DMS153 (cell line): ENCODE data around the gene OXCT2.
"Not testable (repeated sequence)": the region's sequence is repeated elsewhere in the genome, so short reads cannot be mapped to it uniquely, and the experiment has no call there.

ENCODE experiments used
- DNase-seq: peaks from one replicate; lab custom pipeline; 2025; lab: John Stamatoyannopoulos, UW

Gene OXCT2

DNA sequence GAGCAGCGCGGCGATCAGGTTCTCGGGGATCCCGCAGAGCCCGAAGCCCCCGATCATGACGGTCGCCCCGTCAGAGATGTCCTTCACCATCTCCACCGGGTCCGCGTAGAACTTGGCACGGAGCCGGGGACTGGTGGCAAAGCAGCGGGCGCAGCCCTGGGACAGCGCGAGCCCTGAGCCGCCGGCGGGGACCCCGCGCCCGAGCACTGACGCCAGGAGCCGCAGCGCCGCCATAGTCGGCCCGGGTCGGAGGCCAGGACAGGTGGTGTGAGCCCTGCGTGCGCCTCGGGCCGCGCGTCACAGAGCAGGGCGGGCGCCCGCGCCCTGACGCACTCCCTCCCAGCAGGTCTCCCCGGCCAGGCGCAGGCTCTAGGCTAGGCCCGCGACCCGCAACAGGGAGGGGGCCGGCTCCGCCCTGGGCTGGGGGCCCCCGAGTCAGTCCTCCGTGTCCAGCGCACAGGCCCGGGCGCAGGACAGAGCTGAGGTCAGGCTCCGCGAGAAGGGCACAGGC, at the start of gene OXCT2:
Gene OXCT2, minus strand, starts transcription at position 327 of the 511 bp plus-strand sequence. Its CDS starts 93 bp downstream, at position 234.
- not testable (repeated sequence) for DNase-seq

DNA sequence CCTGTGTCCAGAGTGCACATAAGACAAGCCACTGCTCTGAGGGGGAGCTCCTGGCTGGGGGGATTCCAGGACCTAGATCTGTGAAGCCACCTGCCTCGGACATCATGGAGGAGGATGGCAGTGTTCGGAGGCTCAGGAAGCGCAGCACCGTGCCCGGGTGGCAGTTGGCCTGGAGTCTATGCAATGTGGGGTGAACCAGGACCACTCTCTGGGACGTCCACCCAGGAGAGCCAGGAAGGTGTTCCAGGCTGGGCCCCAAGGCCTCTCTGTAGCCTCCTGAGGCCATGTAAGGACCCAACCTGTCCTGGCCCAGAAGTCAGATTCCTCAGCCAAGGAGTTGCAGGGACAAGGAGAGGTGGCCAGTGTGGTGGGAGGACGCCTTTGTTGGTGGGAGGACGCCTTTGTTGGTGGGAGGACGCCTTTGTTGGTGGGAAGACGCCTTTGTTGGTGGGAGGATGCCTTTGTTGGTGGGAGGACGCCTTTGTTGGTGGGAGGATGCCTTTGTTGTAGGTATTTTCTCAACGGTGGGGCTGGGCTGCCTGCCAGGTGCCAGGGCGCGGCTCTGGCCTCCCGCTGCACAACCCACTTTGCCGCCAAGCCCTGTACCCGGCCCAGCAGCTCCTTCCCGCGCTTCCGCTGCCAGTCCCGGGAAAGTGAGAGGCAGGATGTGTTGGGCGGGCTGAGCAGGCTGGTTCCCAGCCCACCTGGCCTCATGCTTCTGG, 48.1 kb upstream of the OXCT2 start:
- peak; percentile 94 for DNase-seq

DNA sequence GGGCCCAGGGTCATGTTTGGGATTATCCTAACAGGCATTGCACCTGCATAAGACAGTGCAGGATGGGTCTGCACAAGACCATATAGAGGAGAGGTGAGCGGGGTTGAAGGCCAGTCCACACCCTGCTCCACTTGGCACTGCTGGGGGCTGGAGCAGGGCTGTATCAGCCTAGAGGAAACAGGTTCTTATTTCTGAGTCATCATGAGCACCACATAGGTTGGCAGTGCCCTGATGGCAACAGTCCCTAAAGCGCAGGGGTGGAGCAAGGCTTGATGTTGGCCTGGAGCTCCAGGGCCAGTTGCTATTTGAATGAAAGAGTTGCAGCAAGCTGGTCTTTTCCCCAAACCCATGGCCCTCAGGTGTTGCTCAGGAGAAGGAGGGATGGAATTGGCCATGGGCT, 47.3 kb upstream of the OXCT2 start:
- peak; percentile 65 for DNase-seq

DNA sequence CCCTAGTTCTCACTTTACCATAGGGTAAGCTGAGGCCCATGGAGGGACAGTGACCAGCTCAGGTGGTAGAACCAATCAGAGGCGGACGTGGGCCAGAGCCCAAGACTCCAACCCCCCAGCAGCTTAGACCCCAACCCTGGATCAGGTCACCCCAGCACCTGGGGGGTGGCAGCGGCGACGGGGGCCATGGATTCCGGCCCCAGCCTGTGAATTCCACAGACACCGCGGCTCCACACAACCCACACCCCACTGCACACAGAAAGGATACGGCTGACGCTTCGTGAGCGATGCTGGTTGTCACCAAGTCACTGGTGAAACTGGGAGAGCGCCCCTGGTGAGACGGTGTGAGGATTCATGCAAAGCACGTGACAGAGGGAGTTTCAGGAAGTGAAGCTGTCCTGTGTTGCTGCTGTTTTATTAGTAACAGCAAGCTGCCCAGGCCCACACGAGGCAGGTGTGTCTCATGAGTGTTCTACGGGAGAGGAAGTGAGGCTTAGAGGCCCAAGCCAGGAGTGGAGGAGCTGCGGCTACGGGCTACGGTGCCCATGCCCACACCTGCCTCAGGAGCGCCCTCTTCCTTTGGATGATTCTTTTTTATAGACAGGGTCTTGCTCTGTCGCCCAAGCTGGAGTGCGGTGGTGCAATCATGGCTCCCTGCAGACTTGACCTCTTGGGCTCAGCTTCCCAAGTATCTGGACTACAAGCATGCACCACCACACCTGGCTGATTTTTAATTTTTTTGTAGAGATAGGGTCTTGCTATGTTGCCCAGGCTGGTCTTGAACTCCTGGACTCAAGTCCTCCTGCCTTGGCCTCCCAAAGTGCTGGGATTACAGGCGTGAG, 46.2 kb upstream of the OXCT2 start:
- peak; percentile 100 for DNase-seq

DNA sequence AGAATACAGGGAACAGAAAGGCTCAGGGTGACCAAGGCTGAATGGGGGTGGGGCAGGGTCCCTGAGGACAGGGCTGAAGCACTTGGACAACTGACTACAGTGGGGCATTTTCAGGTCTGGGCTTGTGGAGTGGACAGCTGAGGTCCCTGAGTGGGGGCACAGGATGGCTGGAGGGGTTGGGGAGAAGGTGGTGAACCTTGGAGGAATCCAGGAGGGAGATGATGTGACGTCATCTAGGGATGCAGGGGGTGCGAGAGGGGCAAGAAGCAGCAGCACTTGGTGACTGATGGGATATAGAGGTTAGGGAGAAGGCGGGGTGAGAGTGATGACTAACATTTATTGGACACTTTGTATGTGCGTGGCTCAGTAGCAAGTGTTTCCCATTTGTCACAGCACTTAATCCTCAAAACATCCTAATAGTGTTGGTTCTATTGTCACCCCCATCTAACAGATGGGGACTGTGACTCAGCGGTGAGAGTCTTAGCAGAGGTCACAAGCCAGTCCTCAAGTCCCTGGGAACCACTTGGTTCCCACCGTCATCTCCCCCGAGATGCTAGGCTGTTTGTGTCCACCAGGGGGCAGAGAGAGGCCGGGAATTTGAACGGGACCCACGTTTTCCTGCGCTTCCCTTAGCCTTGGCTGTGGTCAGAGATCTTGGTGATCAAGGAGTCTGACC, 45.4 kb upstream of the OXCT2 start:
- DNase-seq, result peak; percentile 90

DNA sequence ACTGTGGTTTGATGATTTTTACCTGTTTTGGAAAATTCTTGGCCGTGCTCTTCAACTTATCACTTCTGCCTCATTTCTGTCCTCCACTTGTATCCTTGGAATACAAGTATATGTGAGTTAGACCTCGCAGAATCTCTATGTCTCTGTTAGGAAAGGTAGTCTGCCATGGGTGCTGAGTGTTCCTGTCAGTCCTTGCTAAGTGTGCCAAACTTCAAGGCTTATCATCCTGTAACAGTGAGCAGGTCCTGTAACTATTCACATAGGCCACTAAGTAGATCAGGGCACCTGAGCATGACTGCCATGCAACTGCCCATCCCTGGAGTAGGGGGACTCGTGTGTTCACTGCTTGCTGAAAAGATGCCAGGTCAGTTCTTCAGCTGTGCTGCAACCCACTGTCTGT, 41.8 kb upstream of the OXCT2 start:
- DNase-seq, result no peak

DNA sequence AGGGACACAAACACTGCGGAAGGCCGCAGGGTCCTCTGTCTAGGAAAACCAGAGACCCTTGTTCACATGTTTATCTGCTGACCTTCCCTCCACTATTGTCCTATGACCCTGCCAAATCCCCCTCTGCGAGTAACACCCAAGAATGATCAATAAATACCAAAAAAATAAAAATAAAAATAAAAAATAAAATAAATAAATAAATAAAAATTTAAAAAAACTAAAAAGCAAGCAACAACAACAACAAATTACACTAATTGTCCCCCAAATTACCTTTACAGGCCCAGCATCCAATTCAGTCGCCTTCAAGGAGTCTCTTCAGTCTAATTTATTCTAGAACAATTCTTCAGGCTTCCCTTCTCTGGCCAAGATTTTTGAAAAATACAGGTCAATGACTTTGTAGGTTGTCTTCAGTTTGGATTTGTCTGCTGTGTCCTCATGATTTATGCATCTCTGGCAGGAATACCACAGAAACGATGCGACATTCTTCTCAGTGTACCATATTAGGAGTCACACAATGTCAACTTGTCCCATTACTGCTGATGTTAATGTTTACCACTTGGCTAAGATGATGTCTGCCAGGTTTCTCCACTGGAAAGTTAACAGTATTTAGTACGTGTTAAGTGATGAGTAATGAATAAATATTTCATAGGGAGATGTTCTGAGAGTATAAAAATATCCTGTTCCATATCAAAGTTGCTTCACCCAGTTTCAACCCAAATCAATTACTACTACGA, 37.8 kb upstream of the OXCT2 start:
- no peak for DNase-seq

DNA sequence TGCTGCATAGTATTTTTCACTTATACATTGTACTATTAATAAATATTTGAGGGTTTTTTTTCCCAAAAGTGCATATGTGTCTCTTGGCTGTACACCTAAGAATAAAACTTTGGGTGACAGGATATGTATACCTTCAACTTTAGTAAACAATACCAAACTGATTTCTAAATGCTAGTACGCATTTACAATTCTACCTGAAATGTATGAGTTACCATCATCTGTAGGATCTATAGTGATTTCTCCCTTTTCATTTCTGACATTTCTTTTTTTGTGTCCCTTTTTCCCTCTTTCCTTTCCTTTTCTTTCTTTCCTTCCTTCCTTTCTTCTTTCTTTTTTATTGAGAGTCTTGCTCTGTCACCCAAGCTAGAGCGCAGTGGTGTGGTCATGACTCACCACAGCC, 34.2 kb upstream of the OXCT2 start:
- no peak for DNase-seq

DNA sequence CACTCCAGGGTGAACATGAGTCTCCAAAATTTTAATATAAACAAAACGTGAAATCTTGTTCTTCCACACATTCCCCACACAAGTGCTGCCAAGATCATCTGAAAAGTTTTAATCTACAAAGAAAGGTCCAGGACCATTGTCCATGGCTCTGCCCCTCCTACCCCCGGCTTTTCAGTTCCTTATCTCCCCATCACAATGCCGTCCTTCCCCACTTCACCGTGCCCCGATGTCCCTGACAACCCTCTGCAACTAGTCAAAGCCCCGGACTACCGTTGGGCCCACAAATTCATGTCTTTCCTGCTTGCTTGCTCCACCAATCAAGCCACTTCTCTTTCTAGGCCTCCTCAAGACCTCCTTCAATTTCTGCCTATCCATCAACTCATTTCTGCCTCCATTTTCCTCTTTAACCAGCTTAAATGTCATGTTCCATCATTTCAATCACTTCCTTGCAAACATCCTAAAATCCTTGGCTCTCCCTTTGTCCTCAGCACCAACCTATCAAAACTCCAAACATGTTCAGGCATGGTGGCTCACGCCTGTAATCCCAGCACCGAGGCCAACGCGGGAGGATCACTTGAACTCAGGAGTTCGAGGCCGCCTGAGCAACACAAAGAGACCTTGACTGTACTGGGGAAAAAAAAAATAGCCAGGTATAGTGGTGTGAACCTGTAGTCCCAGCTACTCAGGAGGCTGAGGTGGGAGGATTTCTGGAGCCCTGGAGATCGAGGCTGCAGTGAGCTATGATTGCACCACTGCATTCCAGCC, 31.5 kb upstream of the OXCT2 start:
- no peak for DNase-seq

DNA sequence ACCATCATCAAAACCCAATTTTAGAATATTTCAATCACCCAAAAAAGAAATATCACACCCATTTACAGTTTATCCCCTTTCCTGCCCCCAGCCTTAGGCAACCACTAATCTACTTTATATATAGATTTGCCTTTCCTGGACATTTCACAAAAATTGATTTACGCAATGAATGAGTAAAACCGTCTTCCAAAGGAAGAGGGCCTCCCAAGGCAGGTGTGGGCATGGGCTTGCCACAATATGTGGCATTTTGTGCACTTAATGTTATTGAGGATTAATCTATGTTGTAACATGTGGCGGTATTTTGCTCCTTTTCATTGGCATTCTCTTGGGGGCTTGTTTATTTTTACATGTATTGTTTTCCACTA, 29.3 kb upstream of the OXCT2 start:
- no peak for DNase-seq

DNA sequence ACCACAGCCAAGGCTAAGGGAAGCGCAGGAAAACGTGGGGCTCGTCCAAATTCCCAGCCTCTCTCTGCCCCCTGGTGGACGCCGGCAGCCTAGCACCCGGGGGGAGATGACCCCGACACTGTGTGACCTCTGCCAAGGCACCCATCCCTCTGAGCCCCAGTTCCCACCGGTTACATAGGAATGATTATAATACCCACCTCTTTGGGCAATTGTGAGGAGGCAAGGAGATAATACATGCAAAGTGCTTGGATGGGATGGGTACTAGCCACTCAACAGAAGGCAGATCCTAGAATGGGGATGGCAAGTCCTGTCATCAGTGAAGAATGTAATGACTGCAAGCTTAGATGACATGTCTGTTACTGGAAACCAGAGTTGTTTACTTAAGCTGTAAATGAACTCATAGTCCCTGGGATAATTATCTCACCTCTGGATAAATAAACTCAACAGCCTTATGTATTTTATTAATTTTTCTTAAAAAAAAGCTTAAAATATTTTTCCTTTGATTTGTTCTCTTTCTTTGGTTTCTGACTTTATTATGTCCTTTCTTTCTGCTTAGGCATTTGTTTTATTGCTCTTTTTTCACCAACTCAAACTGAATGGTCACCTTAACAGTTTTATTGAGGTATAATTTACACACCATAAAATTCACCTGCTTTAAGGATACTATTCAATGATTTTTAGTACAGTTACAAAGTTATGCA, 28.8 kb upstream of the OXCT2 start:
- peak; percentile 78 for DNase-seq

DNA sequence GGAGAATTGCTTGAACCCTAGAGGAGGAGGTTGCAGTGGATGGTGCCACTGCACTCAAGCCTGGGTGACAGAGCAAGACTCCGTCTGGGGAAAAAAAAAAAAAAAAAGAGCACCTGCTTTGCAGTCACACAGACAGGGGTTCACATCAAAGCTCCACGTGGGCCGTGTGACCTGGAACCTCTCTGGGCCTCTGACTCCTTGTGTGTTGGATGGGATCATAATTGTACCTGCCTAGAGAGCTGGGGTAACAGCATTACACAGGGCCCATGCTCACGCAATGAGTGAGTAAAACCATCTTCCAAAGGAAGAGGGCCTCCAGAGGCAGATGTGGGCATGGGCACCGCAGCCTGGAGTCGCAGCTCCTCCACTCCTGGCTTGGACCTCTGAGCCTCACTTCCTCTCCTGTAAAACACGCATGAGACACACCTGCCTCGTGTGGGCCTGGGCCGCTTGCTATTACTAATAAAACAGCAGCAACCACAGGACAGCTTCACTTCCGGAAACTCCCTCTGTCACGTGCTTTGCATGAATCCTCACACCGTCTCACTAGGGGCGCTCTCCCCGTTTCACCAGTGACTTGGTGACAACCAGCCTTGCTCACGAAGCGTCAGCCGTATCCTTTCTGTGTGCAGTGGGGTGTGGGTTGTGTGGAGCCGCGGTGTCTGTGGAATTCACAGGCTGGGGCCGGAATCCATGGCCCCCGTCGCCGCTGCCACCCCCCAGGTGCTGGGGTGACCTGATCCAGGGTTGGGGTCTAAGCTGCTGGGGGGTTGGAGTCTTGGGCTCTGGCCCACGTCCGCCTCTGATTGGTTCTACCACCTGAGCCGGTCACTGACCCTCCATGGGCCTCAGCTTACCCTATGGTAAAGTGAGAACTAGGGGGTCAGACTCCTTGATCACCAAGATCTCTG, 28.0 kb upstream of the OXCT2 start:
- peak; percentile 83 for DNase-seq

DNA sequence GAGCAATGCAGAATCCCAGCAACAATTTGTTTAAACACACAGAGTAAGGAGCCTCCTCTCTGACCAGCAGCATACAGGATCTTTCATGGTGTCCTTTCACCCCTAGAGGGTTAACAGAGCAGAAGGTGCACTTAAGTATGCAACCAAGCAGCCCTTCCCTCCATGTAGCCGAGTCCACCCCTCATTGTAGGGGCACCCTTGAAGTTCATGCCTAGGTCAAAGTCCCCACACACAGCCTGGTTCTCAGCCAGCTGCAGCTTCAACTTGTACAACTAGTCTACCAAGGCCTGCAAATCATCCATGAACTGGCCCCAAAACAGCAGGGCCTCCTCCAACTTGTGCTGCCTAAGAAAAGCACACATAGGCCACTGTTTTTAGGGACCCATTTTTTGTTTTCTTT, 24.5 kb upstream of the OXCT2 start:
- no peak for DNase-seq

DNA sequence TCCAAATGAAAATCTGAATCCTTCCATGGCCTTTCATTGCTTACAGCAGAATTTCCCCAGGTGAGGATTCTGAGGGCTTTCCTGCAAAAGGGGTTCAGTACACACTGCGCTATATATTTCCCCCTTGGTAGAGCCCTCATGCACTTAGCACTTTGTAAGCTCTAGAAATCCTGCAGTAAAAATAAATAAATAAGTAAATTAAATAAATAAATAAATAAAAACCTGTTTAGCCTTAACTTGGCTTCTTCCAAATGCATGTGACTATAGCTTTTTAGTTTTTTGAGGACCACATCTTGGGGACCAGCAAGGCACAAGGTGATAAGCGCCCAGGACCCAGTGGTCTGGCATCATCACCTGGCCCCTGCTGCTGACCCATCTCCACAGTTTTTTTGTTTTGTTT, 20.7 kb upstream of the OXCT2 start:
- no peak for DNase-seq

DNA sequence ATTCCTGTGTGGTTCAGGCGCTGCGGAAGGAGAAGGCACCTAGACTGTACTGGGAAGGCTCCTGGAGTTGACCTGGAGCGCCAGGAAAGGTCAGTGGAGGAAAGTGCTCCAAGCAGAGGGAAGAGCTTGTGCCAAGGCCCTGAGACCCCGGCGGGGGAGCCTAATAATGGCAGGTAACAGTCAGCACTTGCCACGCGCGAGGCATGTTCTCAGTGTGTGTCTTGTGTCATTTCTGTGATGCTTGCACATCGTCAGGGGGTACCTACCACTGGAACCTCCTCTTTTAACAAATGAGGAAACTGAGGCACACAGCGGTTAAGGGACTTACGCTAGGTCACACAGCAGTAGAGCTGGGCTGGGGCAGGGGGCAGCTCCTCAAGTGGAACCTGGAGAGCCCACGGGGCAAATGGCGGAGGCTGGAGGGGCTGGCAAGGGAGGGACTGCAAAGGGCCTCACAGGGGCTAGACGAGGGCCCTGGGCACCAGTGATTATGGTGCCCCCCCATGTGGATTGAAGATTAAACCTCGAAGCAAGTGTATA, 18.5 kb upstream of the OXCT2 start:
- no peak for DNase-seq

DNA sequence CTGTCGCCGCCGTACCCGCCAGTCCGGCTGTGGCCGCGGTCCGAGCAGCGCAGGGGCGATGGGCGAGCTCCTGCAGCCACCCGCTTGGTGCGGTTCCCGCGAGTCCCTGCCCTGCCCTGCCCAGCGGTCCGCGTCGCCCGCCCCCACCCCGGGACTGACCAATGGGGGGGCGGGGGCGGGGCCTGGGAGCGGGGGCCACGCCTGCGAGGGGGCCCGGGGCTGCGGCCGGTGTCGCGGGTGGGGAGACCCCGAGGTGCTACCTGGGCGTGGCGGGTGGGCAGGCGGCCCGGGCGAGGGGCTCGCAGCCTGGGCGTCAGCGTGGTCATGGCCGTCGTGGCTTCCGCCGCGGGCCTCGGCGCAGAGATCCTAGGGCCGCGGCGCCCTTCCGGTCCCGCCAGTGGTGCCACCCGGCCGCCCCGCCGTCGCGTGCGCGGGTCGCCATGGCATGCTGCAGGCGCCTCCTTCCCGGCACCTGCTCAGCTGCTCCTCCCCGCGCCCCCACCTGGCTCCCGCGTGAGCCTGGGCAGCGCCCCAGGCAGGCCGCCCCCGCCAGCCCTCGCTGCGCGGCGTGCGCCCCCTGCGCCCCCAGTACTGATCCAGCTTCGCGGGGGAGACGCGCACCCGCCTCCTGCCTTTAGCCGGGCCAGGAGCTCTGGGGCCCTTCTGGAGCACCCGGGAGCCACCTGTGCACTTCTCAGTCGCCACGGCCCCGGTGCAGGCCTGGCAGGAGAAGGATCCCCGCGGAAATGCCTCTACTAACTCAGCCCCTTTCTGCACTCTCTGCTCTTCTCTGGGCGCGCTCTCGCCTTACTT, 17.8 kb upstream of the OXCT2 start, which contains the start of gene BMP8B:
Gene BMP8B, minus strand, starts transcription at position 108 of the 813 bp plus-strand sequence. CDS start 380 bp downstream, outside the sequence.
- DNase-seq, result peak; percentile 73

DNA sequence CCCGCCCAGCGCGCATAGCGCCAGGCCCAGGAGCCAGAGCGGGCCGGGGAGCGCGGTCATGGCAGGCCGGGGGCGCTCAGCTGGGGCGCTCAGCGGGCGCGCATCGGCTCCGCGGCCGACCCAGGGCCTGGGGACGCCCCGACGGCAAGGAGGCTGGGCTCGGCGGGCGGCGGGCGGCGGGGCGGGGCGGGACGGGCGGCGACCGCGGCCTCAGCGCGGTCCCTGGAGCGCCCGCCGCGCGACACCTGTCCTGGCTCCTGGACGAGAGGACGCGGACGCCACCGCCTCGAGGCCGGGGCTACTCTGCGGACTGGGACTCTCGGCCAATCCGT, 17.2 kb upstream of the OXCT2 start:
- no peak for DNase-seq

DNA sequence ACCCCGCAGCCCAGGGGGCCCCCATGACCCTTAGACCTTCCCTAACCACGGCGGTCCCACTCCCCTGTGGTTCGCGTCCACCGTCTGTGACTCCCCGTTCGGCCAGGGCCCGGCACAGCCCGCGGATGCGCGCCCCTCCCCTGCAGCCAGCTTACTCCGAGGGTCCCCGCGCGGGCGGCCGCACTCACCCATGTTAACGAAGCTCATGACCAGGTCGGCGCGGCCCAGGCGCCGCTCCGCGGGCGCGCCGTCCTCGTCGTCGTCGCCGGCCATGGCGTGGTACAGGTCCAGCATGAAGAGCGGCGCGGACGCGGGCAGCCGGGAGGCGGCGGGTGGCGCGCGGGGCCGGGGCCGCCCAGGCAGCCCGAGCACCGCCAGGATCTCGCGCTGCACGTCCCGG, 16.8 kb upstream of the OXCT2 start:
- DNase-seq, result not testable (repeated sequence)
